ENCODE measurements around the gene RNF126.

DNA sequence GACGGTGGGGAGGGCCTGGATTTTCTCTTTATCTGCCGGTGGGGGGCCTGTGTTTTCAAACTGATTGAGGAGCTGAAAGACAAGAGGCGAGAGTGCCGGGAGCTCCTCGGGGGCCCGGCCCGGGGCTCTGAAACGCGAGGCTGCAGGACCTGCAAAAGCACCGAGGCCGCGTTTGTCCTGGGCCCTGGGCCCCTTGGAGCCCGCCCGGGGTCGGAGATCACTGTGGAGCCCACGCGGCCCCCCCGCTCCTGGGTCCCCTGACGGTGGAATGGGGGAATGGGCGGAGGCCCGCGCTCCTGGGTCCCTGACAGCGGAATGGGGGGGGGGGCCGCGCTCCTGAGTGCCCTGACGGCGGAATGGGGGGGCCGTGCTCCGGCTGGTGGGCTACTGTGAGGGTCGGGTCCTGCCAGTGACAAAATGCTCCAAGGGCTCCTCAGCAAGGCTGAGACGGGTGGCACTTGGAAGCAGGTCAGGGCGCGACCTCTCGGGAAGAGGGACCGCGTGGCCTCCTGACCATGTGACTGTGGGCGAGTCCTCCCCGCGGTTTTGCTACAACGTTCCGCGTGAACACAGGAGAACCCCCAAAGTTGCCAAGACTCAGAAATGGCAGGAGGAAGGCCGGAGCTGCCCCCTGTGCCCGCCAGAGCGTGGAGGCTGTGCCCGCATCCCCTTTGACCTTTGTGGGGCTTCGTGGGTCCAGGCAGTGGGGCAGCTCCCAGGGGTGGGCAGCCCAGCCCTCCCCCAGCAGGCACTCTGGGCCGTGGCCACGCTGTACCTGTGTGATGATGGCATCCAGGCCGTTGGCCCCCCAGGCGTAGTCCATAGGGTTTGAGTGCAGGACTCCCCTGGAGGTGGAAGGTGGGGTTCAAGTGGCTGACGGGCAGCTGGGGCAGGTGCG, 13.9 kb downstream of the RNF126 start:
- TF ChIP-seq BHLHE40 (IDR thresholded peaks at IDR 0.05; ENCODE audit: low read depth, low read length) (no peak), POLR2A (IDR thresholded peaks at IDR 0.05; ENCODE audit: low read depth, low read length) (no peak), RAD21 (IDR thresholded peaks at IDR 0.05; ENCODE audit: low read length) (no peak), RFX5 (IDR thresholded peaks at IDR 0.05; ENCODE audit: low read depth, low read length) (no peak), CEBPB (IDR thresholded peaks at IDR 0.05; ENCODE audit: low read depth, low read length) (no peak), FOS (IDR thresholded peaks at IDR 0.05; ENCODE audit: low read depth, low read length) (no peak)
- TF ChIP-seq, protein P1, sequence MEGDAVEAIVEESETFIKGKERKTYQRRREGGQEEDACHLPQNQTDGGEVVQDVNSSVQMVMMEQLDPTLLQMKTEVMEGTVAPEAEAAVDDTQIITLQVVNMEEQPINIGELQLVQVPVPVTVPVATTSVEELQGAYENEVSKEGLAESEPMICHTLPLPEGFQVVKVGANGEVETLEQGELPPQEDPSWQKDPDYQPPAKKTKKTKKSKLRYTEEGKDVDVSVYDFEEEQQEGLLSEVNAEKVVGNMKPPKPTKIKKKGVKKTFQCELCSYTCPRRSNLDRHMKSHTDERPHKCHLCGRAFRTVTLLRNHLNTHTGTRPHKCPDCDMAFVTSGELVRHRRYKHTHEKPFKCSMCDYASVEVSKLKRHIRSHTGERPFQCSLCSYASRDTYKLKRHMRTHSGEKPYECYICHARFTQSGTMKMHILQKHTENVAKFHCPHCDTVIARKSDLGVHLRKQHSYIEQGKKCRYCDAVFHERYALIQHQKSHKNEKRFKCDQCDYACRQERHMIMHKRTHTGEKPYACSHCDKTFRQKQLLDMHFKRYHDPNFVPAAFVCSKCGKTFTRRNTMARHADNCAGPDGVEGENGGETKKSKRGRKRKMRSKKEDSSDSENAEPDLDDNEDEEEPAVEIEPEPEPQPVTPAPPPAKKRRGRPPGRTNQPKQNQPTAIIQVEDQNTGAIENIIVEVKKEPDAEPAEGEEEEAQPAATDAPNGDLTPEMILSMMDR (conservative IDR thresholded peaks at IDR 0.05; ENCODE audit: low read depth, low read length): no peak
- TF ChIP-seq, protein P2, sequence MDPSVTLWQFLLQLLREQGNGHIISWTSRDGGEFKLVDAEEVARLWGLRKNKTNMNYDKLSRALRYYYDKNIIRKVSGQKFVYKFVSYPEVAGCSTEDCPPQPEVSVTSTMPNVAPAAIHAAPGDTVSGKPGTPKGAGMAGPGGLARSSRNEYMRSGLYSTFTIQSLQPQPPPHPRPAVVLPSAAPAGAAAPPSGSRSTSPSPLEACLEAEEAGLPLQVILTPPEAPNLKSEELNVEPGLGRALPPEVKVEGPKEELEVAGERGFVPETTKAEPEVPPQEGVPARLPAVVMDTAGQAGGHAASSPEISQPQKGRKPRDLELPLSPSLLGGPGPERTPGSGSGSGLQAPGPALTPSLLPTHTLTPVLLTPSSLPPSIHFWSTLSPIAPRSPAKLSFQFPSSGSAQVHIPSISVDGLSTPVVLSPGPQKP (IDR thresholded peaks at IDR 0.05; ENCODE audit: borderline replicate concordance, low read depth, low read length): no peak
- TF ChIP-seq, protein P3, sequence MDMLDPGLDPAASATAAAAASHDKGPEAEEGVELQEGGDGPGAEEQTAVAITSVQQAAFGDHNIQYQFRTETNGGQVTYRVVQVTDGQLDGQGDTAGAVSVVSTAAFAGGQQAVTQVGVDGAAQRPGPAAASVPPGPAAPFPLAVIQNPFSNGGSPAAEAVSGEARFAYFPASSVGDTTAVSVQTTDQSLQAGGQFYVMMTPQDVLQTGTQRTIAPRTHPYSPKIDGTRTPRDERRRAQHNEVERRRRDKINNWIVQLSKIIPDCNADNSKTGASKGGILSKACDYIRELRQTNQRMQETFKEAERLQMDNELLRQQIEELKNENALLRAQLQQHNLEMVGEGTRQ (IDR thresholded peaks at IDR 0.05; ENCODE audit: low read depth, low read length): no peak
